ENCODE measurements around the gene SCN4B. TPM values are rescaled to one million over a fixed set of nuclear protein-coding genes. Genes with fewer than 3 reads are reported as not detected.

Gene SCN4B
- total RNA-seq, 3 donors from 2014 or later (not counting 1 experiment from before 2014, with no cell fraction given): 0.33 TPM; not detected in 2

- Mint-ChIP-seq H3K27ac (no peak overlapping the region), H3K27me3 (ENCODE audit: low read depth in 2 of 2) (peaks cover 0 to 6% of the 10 kb centered on the region in 2 donors), H3K4me3 (no peak overlapping the region), H3K36me3 (no peaks in the 10 kb centered on the region), H3K9me3 (no peaks in the 10 kb centered on the region), H3K4me1 (peaks cover 0 to 6% of the 10 kb centered on the region in 2 donors)
- no peaks in the 10 kb centered on the region for H3K9me3 ChIP-seq (ENCODE audit: control insufficient read depth, insufficient read depth, low read length)
- no peak overlapping the region for H3K4me3 ChIP-seq (ENCODE audit: low read length)
- TF ChIP-seq CTCF (IDR thresholded peaks at IDR 0.05): no peak
- H3K27me3 ChIP-seq (ENCODE audit: control insufficient read depth, insufficient read depth, low read length): no peaks in the 10 kb centered on the region
- no peaks in the 10 kb centered on the region for H3K4me1 ChIP-seq (ENCODE audit: control insufficient read depth, insufficient read depth, low read length)
- no peak for DNase-seq
- H3K36me3 ChIP-seq (ENCODE audit: control insufficient read depth, insufficient read depth, low read length): no peaks in the 10 kb centered on the region
- 76% methylated on average over 11 of the region's 11 CpGs for WGBS (ENCODE audit: insufficient coverage)
- intact Hi-C loops (cut with micrococcal nuclease): no loop called here
- no peak for ATAC-seq
- no peak overlapping the region for H3K27ac ChIP-seq (ENCODE audit: low read length)
Measured at GRCh38 chr11:118098996-118099837, 53.4 kb downstream of the SCN4B start.

- Mint-ChIP-seq H3K4me1 (peaks cover 0 to 6% of the 10 kb centered on the region in 2 donors), H3K36me3 (no peaks in the 10 kb centered on the region), H3K27ac (no peak overlapping the region), H3K27me3 (ENCODE audit: low read depth in 2 of 2) (peaks cover 0 to 10% of the 10 kb centered on the region in 2 donors), H3K9me3 (no peaks in the 10 kb centered on the region), H3K4me3 (no peak overlapping the region)
- ATAC-seq (no peak), DNase-seq (no peak)
- no peak for TF ChIP-seq CTCF (IDR thresholded peaks at IDR 0.05)
- 93% methylated on average over 1 of the region's 1 CpG for WGBS (ENCODE audit: insufficient coverage)
- no peaks in the 10 kb centered on the region for H3K9me3 ChIP-seq (ENCODE audit: control insufficient read depth, insufficient read depth, low read length)
- no peak overlapping the region for H3K27ac ChIP-seq (ENCODE audit: low read length)
- H3K27me3 ChIP-seq (ENCODE audit: control insufficient read depth, insufficient read depth, low read length): no peaks in the 10 kb centered on the region
- H3K4me3 ChIP-seq (ENCODE audit: low read length): no peak overlapping the region
- no peaks in the 10 kb centered on the region for H3K4me1 ChIP-seq (ENCODE audit: control insufficient read depth, insufficient read depth, low read length)
- H3K36me3 ChIP-seq (ENCODE audit: control insufficient read depth, insufficient read depth, low read length): no peaks in the 10 kb centered on the region
- intact Hi-C loops (cut with micrococcal nuclease): no loop called here
Measured at GRCh38 chr11:118095967-118096367, 56.7 kb downstream of the SCN4B start.

- H3K27ac Mint-ChIP-seq: no peak overlapping the region
- no peaks in the 10 kb centered on the region for H3K9me3 Mint-ChIP-seq
Measured at GRCh38 chr11:118095493-118095892, 57.1 kb downstream of the SCN4B start.

More at GRCh38 chr11:118095493-118095892, 57.1 kb downstream of the SCN4B start:
- ATAC-seq (no peak), DNase-seq (no peak)
- H3K27me3 Mint-ChIP-seq (ENCODE audit: low read depth in 2 of 2): peaks cover 0 to 11% of the 10 kb centered on the region in 2 donors
- H3K27ac ChIP-seq (ENCODE audit: low read length): no peak overlapping the region
- H3K9me3 ChIP-seq (ENCODE audit: control insufficient read depth, insufficient read depth, low read length): no peaks in the 10 kb centered on the region
- no peak for TF ChIP-seq CTCF (IDR thresholded peaks at IDR 0.05)
- H3K4me1 Mint-ChIP-seq: peaks cover 0 to 6% of the 10 kb centered on the region in 2 donors
- H3K36me3 Mint-ChIP-seq: no peaks in the 10 kb centered on the region
- no peaks in the 10 kb centered on the region for H3K4me1 ChIP-seq (ENCODE audit: control insufficient read depth, insufficient read depth, low read length)
- 63% methylated on average over 4 of the region's 4 CpGs for WGBS (ENCODE audit: insufficient coverage)
- H3K36me3 ChIP-seq (ENCODE audit: control insufficient read depth, insufficient read depth, low read length): no peaks in the 10 kb centered on the region
- no peak overlapping the region for H3K4me3 ChIP-seq (ENCODE audit: low read length)
- no peak overlapping the region for H3K4me3 Mint-ChIP-seq
- intact Hi-C loops (cut with micrococcal nuclease): no loop called here
- H3K27me3 ChIP-seq (ENCODE audit: control insufficient read depth, insufficient read depth, low read length): no peaks in the 10 kb centered on the region
